ENCODE data around the gene POFUT2.

The POFUT2 gene

GRCh38 chr21:45300786-45301520, 13.3 kb upstream of the POFUT2 start:
- no peak for TF ChIP-seq CTCF (conservative IDR thresholded peaks at IDR 0.05; ENCODE audit: low read depth, low read length)
- no peak overlapping the region for H3K4me3 ChIP-seq (ENCODE audit: low read depth, low read length)
- DNase-seq (ENCODE audit: low read depth), result no peak

- no peak for TF ChIP-seq CTCF (conservative IDR thresholded peaks at IDR 0.05; ENCODE audit: low read depth, low read length)
- H3K4me3 ChIP-seq (ENCODE audit: low read depth, low read length), result no peak overlapping the region
- DNase-seq (ENCODE audit: low read depth), result peak; percentile 85
Measured at GRCh38 chr21:45299864-45300785, 12.4 kb upstream of the POFUT2 start.

GRCh38 chr21:45299026-45299863, 11.6 kb upstream of the POFUT2 start:
- TF ChIP-seq CTCF (conservative IDR thresholded peaks at IDR 0.05; ENCODE audit: low read depth, low read length), result no peak
- DNase-seq (ENCODE audit: low read depth), result peak; percentile 50
- no peak overlapping the region for H3K4me3 ChIP-seq (ENCODE audit: low read depth, low read length)

- H3K4me3 ChIP-seq (ENCODE audit: low read depth, low read length), result no peak overlapping the region
- TF ChIP-seq CTCF (conservative IDR thresholded peaks at IDR 0.05; ENCODE audit: low read depth, low read length), result no peak
- no peak for DNase-seq (ENCODE audit: low read depth)
Measured at GRCh38 chr21:45297869-45298268, 10.2 kb upstream of the POFUT2 start.

GRCh38 chr21:45297329-45297728, 9.6 kb upstream of the POFUT2 start:
- no peak overlapping the region for H3K4me3 ChIP-seq (ENCODE audit: low read depth, low read length)
- no peak for TF ChIP-seq CTCF (conservative IDR thresholded peaks at IDR 0.05; ENCODE audit: low read depth, low read length)
- no peak for DNase-seq (ENCODE audit: low read depth)

GRCh38 chr21:45296638-45297037, 8.9 kb upstream of the POFUT2 start:
- no peak for DNase-seq (ENCODE audit: low read depth)
- H3K4me3 ChIP-seq (ENCODE audit: low read depth, low read length), result no peak overlapping the region

More at GRCh38 chr21:45296638-45297037, 8.9 kb upstream of the POFUT2 start:
- TF ChIP-seq CTCF (conservative IDR thresholded peaks at IDR 0.05; ENCODE audit: low read depth, low read length), result no peak

Measured in choroid plexus epithelial cell (primary cell).